HG03575 (cell line): ENCODE data around the gene PDGFA.

Source experiments
- ATAC-seq: cut with Tn5 transposase; IDR thresholded peaks from one replicate; pipeline ENCODE4 v1.9.1; 2021; ENCODE audit not compliant: unreplicated experiment, insufficient number of reproducible peaks, low FRiP score; ENCODE audit errors: extremely low read depth

Gene PDGFA

DNA sequence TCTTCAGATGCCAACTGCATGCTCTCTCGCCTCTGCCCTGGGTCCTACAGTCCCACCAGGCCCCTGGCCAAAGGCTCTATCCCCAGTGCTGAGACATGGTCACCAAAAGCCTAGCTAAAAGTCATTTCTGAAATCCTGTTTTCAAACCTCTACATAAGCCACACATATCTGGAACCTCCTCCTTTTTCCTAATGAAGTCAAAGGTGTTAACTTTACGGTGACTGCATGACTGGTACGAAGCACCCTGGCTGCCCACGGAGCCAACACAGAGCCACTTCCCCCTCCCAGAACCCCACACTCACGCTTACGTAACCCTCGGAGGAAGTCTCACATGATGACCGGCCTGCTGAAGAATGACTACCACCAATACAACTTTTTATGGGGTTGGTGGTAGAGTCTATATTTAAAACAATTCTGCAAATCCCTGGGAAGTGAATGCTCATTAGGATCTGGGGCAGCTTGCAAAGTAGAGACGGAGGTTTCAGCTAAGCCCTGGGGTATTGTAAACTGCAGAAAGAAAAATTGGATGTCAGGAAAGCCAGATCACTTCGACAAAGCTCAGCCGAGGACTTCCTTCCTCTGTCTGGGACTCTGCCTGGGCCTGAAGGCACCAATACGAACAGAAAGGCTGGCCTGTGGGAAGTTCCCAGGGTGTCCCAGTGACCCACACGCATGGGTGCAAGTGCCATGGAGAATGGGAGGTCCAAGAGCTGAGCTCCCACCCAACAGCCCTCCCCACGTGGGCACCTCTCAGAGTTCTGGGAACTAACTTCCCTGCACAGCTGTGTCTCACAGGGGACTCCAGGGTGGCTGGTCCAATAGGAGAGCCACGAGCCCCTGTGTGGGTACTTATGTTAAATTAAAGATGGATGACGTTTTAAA lies 50.7 kb downstream of the PDGFA start:
- no peak for ATAC-seq

DNA sequence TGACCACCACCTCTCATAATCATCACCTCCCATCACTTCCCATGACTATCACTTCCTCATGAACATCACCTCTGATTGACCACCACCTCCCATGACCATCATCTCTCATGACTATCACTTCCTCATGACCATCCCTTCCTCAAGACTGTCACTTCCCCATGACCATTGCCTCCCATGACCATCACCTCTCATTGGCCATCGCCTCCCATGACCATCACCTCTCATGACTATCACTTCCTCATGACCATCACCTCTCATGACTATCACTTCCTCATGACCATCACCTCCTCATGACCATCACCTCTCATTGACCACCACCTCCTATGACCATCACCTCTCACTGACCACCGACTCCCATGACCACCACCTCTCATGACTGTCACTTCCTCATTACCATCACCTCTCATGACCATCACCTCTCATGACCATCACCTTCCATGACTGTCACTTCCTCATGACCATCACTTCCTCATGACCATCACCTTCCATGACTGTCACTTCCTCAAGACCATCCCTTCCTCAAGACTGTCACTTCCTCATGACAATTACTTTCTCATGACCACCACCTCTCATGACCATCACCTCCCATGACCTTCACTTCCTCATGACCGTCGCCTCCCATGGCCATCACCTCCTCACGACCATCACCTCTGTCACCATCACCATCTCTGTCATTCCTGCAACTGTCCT lies 51.6 kb downstream of the PDGFA start:
- no peak for ATAC-seq

GRCh38 chr7:467393-467828 lies 52.2 kb downstream of the PDGFA start:
- ATAC-seq: no peak

DNA sequence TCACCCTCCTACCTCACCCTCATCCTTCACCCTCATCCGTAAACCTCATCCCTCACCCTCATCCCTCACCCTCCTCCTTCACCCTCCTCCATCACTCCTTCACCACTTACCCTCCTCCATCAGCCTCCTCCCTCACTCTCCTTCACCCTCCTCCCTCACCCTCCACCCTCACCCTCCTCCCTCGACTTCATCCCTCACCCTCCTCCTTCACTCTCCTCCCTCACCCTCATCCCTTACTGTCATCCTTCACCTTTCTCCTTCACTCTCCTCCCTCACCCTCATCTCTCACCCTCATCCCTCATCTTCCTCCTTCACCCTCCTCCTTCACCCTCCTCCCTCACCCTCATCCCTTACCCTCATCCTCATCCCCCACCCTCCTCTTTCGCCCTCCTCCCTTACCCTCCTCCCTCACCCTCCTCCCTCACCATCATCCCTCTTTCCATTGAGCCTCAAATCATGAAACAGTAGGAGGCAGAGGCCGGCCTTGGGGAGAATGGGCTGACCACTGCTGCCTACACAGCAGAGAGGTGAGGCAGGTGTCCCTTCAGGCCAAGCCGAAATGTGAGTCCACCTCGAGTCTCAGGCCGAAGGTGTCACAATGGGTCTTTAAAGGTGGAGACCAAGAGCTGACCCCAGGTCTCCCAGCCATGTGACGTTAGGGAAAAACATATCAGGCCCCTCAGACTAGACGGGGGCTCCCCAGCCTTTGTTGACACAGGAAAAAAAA lies 53.0 kb downstream of the PDGFA start:
- no peak for ATAC-seq

DNA sequence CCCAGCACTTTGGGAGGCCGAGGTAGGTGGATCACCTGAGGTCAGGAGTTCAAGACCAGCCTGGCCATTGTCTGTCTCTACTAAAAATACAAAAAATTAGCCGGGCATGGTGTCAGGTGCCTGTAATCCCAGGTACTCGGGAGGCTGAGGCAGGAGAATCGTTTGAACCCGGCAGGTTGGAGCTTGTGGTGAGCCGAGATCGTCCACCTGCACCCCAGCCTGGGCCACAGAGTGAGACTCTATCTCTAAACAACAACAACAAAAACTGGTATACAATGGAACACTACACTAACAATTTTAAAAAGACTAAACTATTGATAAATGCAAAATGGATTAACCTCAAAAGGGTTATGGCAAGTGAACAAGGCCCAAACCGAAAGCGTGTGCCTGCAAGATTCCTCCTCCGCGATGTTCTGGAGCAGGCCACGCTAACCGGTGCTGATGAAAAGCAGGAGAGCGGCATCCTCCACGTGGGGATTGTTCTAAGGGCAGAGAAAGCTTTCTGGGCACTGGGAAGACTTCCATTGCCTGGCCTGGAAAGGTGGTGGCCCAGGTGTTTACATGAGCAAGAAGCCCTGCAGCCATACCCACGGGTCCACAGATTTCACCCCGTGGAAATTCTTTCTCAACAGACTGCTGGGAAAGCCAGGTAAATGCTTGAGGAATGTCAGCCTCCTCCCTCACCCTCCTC lies 53.8 kb downstream of the PDGFA start:
- ATAC-seq: no peak

- no peak for ATAC-seq
Measured at GRCh38 chr7:464454-465401, 54.9 kb downstream of the PDGFA start.

DNA sequence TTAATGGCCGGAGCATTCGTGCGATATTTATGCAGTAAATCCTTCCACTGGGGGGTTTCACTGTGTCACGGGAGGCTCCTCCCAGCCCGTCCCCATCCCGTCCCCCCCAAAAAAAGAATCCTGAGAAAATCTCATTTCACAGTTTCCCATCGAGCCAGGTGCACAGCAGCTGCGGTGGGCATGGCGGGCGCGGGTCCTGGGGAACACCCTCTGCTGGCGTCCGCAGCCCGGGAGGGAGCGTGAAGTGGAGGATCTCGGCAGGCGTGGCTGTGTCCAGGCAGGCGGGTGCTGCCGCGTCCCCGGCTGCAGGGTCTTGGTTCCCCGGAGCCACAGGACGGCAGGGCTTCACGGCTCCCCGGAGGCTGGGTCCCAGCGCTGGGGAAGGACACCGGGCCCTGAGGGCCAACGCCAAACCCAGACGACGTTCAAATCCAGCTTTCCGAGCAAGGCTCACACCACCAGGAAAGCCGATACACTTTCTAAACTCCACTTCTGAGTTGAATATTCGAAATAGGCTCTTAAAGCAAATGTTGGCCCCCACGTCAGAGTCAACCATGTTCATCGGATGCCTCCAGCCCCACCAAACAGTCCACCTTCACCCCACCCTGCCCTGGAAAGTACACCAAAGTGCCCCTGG lies 55.7 kb downstream of the PDGFA start:
- no peak for ATAC-seq

- no peak for ATAC-seq
Measured at GRCh38 chr7:463362-463781, 56.3 kb downstream of the PDGFA start.

DNA sequence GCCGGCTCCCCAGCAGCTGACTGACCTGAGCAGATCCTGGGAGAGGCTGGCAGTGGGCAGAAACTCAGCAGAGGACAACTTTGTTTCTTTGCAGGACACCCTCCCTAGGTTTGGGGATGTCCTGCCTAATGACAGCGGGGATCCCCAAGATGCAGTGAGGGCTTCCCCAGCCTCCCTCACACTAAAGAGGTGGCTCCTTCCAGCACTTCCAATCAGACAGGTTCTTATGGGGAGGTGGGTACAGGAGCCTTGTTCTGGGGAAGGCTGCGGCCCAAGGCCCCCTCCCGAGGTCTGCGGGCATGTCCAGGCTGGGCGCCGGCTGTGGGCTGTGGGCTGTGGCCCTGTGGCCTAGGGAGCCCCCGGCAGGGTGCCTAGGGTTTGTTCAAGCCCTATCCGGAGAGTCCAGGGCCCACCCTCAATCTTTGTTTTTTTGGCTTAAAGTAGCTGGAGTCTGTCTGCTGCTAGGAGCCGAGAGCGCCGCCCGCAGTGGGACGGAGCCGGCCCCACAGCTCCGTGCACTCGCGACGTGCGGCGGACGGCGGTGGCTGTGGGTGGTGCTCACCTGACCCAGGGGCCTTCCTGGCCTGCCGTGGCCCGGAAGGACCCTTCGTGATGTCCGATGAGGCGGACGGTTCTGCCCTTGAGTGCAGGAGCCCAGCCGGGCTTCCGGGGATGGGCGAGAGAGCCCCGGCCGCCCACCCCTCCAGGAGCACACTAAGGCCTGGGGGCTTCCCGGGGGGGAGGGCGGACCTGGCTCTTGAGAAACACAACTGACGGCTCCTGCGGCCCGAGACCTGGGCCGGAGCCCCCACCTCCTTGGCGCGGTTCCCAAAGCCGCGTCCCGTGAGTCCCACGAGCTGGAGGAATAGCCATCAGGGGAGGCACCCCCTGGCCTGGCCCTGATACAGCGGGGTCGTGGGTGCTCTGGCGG lies 57.2 kb downstream of the PDGFA start:
- ATAC-seq: no peak

GRCh38 chr7:461453-462172 lies 58.0 kb downstream of the PDGFA start:
- ATAC-seq: no peak

- ATAC-seq: no peak
Measured at GRCh38 chr7:461117-461452, 58.6 kb downstream of the PDGFA start.

DNA sequence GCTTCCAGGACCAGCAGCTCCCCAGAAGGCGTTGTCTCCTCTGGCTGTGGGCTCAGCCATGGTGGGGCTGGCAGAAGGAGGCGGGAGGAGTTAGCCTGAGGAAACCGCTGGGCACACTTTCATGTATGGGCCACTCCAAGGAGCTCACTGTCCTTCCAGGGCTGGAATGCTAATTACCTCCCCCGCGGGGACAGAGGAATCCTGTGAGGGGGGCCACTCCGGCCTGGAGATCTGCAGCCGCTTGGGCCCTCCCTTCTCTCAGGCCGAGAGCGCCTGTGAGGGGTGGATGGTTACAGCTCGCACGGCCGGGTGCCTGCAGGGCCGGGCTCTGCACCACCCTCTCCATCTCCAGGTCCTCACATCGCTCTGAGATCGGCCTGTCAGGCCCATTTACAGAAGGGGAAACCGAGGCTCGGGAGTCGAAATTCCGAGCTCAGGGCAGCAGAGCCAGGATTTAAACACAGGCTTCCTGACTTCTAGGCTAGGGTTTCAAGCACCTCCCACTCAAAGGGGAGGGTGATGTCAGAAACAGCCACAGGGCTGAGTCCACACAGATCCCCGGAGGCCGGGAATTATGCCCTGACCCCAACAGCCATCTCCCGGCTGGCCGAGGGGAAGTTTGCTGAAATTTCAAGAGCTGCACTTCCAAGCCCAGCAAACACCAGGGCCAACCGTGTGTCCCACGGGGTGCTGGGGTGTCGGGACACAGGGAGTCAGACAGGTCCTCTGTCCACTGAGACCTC lies 59.1 kb downstream of the PDGFA start:
- ATAC-seq: no peak

DNA sequence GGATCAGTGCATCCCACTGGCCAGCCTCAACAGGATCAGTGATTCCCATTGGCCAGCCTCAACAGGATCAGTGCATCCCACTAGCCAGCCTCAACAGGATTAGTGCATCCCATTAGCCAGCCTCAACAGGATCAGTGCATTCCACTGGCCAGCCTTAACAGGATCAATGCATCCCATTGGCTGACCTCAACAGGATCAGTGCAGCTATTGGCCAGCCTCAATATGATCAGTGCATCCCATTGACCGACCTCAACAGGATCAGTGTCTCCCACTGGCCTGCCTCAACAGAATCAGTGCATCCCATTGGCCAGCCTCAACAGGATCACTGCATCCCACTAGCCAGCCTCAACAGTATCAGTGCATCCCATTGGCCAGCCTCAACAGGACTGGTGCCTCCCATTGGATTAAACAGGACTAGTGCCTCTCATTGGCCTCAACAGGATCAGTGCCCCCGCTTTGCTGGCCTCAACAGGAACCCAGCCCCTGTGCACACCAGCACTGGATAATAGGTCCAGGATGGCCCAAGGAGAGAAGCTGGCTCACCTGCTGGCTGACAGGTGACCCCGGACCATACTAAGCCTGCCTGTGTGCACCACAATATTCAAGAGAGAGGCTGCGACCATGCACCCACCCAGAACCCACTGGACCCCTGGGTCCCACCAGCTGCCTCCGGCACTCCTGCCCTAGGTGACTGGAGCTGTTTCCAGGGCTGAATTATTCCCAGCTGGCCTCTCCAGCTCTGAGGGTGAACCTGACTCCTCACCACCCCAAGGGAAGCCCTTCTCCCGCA lies 59.9 kb downstream of the PDGFA start:
- ATAC-seq: no peak

DNA sequence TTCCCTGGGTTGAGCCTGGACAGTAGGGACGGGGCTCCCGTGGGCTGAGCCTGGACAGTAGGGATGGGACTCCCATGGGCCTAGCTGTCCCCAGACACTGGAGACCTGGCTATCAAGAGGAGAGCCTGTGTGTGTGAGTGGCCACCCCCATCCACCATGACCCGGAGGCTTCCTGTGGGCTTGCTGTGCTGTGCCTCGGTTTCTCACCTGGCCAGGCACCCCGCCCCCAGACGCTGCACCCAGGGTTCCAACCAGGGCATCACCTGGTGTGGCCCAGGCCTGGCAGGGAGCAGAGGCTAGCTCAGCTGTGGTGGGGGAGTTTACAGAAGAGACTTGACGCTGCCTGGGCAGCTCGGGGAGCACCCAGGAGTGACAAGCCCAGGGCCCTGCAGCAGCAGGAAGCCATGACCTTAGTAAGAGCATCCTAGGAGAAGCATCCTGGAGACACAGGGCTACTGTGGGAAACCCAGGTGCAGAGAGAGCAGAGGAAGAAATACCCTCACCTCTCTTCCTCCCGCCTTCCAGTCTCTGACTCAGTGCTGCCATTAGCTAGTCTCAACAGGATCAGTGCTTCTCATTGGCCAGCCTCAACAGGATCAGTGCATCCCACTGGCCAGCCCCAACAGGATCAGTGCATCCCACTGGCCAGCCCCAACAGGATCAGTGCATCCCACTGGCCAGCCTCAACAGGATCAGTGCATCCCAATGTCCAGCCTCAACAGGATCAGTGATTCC lies 61.0 kb downstream of the PDGFA start:
- ATAC-seq: no peak
